HTERT RPE-1 (cell line): ENCODE data around the gene CACNG1.
"Not testable (repeated sequence)": the region's sequence is repeated elsewhere in the genome, so short reads cannot be mapped to it uniquely, and the experiment has no call there.

Experiments
- in situ Hi-C: fragments of 300-500 bp; cut with MboI; formaldehyde crosslinking; loops from 4 replicates; pipeline ENCODE4 v1.14.3; 2020; ENCODE audit warnings: low sequenced_read_pairs

CACNG1 gene

GRCh38 chr17:67076290-67076689 is 31.9 kb downstream of the CACNG1 start:
- in situ Hi-C loops, result no loop called here

GRCh38 chr17:67078292-67078691 is 33.9 kb downstream of the CACNG1 start:
- in situ Hi-C loops, result no loop called here

- in situ Hi-C loops, result no loop called here
These were observed 35.1 kb downstream of the CACNG1 start for GRCh38 chr17:67079491-67079890.

GRCh38 chr17:67080804-67081203 is 36.5 kb downstream of the CACNG1 start:
- in situ Hi-C loops, result no loop called here

GRCh38 chr17:67082107-67082506 is 37.8 kb downstream of the CACNG1 start:
- in situ Hi-C loops, result no loop called here

GRCh38 chr17:67085406-67085805 is 41.1 kb downstream of the CACNG1 start:
- in situ Hi-C loops, result no loop called here

GRCh38 chr17:67088639-67089038 is 44.3 kb downstream of the CACNG1 start:
- in situ Hi-C loops, result no loop called here

GRCh38 chr17:67090341-67090740 is 46.0 kb downstream of the CACNG1 start:
- in situ Hi-C loops, result no loop called here

GRCh38 chr17:67092291-67092690 is 47.9 kb downstream of the CACNG1 start:
- in situ Hi-C loops, result no loop called here

- in situ Hi-C loops, result not testable (repeated sequence)
These were observed 48.4 kb downstream of the CACNG1 start for GRCh38 chr17:67092710-67093109.

- in situ Hi-C loops, result no loop called here
These were observed 49.0 kb downstream of the CACNG1 start for GRCh38 chr17:67093348-67093747.

GRCh38 chr17:67095291-67095690 is 50.9 kb downstream of the CACNG1 start:
- in situ Hi-C loops, result not testable (repeated sequence)

GRCh38 chr17:67095803-67096202 is 51.4 kb downstream of the CACNG1 start:
- in situ Hi-C loops, result no loop called here

GRCh38 chr17:67096609-67097008 is 52.3 kb downstream of the CACNG1 start:
- in situ Hi-C loops, result no loop called here

GRCh38 chr17:67098006-67098405 is 53.7 kb downstream of the CACNG1 start:
- in situ Hi-C loops, result no loop called here

GRCh38 chr17:67104641-67105040 is 60.3 kb downstream of the CACNG1 start:
- in situ Hi-C loops, result not testable (repeated sequence)

- in situ Hi-C loops, result no loop called here
These were observed 60.9 kb downstream of the CACNG1 start for GRCh38 chr17:67105213-67105612.
